Suprapubic skin (tissue), 4 donors: ENCODE measurements around the gene ASIC3. TPM values are rescaled to one million over a fixed set of nuclear protein-coding genes. Genes with fewer than 3 reads are reported as not detected.

ENCODE experiments used
- DNase-seq, 2 donors: peaks; one replicate each; pipeline ENCODE4 v3.0.0-alpha.2; 2019; ENCODE audit warnings: low spot score in 2 of 2
- H3K27ac ChIP-seq: fragments of 200-600 bp; sonication (generic); one replicate; pipeline ENCODE4 v1.5.1; 2019
- H3K27me3 ChIP-seq: fragments of 200-600 bp; sonication (generic); one replicate; pipeline ENCODE4 v1.5.1; 2019
- H3K36me3 ChIP-seq: fragments of 200-600 bp; sonication (generic); one replicate; pipeline ENCODE4 v1.5.1; 2019
- H3K4me1 ChIP-seq: fragments of 200-600 bp; sonication (generic); one replicate; pipeline ENCODE4 v1.5.1; 2019
- H3K4me3 ChIP-seq: fragments of 200-600 bp; sonication (generic); one replicate; pipeline ENCODE4 v1.5.1; 2019; ENCODE audit warnings: mild to moderate bottlenecking
- H3K9me3 ChIP-seq: fragments of 200-600 bp; sonication (generic); one replicate; pipeline ENCODE4 v1.5.1; 2019
- EP300 ChIP-seq: sonication (generic); formaldehyde crosslinking; IDR thresholded peaks from one replicate; pipeline ENCODE4 v1.6.1; 2017; ENCODE audit warnings: antibody characterized with exemption
- POLR2A ChIP-seq, 2 donors: fragments of 450-650 bp; IDR thresholded peaks; one replicate each; pipeline ENCODE4 v1.6.1; 2017; ENCODE audit warnings: antibody characterized with exemption in 2 of 2, mild to moderate bottlenecking in 2 of 2, moderate library complexity in 2 of 2
- POLR2AphosphoS5 ChIP-seq, 3 donors: sonication (generic); formaldehyde crosslinking; IDR thresholded peaks; one replicate each; pipeline ENCODE4 v1.6.1; 2017; ENCODE audit warnings: antibody characterized with exemption in 3 of 3
- WGBS: methylation state at CpG from one replicate; pipeline ENCODE4 v1.1.5; 2018; 5-methylcytosine and 5-hydroxymethylcytosine counted together
- total RNA-seq, 4 donors: library from RNA; depleted of rRNA; stranded (reverse); fragments of >200 nt; gene quantifications; one replicate each; pipeline ENCODE4 v1.1.0, GENCODE V29; 2016
- TF ChIP-seq, protein P1 (sequence below), 2 donors: fragments of 200-600 bp in 1 of 2; fragments of 450-650 bp in 1 of 2; sonication (generic) in 1 of 2; IDR thresholded peaks; one replicate each; pipeline ENCODE4 v1.5.1; 2016 to 2019; ENCODE audit warnings: antibody characterized with exemption in 2 of 2, mild to moderate bottlenecking in 1 of 2, moderate library complexity in 1 of 2

Gene ASIC3
- 1 to 10 TPM; 2.6 to 8.7 (median 4.1) TPM for total RNA-seq

GRCh38 chr7:151047976-151048815 is at the start of gene ASIC3:
Gene ASIC3, plus strand, starts transcription at chr7:151048531. Its CDS starts 355 bp downstream, at chr7:151048886.
- DNase-seq: no peak
- TF ChIP-seq POLR2A (IDR thresholded peaks at IDR 0.05) (no peak), EP300 (no peak), POLR2AphosphoS5 (IDR thresholded peaks at IDR 0.05) (no peak)
- TF ChIP-seq, protein P1, sequence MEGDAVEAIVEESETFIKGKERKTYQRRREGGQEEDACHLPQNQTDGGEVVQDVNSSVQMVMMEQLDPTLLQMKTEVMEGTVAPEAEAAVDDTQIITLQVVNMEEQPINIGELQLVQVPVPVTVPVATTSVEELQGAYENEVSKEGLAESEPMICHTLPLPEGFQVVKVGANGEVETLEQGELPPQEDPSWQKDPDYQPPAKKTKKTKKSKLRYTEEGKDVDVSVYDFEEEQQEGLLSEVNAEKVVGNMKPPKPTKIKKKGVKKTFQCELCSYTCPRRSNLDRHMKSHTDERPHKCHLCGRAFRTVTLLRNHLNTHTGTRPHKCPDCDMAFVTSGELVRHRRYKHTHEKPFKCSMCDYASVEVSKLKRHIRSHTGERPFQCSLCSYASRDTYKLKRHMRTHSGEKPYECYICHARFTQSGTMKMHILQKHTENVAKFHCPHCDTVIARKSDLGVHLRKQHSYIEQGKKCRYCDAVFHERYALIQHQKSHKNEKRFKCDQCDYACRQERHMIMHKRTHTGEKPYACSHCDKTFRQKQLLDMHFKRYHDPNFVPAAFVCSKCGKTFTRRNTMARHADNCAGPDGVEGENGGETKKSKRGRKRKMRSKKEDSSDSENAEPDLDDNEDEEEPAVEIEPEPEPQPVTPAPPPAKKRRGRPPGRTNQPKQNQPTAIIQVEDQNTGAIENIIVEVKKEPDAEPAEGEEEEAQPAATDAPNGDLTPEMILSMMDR (IDR thresholded peaks at IDR 0.05): no peak
- WGBS: 70% methylated on average over 16 of the region's 22 CpGs
- Histone ChIP-seq H3K27ac (no peak within 1 kb of the TSS), H3K4me1 (peaks cover 18% of the 10 kb centered on the region), H3K9me3 (no peaks in the 10 kb centered on the region), H3K27me3 (peaks cover 9% of the 10 kb centered on the region), H3K36me3 (peaks cover 24% of the 10 kb centered on the region), H3K4me3 (no peak within 1 kb of the TSS)

DNA sequence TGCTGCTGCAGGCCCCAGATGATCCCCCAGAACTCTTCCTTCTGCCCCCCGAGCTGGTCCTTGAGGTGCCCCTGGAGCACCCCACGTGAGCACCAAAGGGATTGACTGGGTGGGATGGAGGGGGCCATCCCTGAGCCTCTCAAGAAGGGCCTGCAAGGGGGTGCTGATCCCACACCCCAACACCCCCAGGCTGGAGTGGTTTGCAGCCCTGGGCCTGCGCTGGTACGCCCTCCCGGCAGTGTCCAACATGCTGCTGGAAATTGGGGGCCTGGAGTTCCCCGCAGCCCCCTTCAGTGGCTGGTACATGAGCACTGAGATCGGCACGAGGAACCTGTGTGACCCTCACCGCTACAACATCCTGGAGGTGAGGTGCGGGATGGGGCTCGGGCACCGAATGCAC is 49.3 kb upstream of the ASIC3 start:
- Histone ChIP-seq H3K4me3 (no peak overlapping the region), H3K36me3 (no peaks in the 10 kb centered on the region), H3K27me3 (peaks cover 4% of the 10 kb centered on the region), H3K27ac (no peak overlapping the region), H3K9me3 (no peaks in the 10 kb centered on the region), H3K4me1 (peaks cover 9% of the 10 kb centered on the region)
- 93% methylated on average over 6 of the region's 12 CpGs for WGBS
- no peak for DNase-seq
- TF ChIP-seq POLR2AphosphoS5 (IDR thresholded peaks at IDR 0.05): no peak

DNA sequence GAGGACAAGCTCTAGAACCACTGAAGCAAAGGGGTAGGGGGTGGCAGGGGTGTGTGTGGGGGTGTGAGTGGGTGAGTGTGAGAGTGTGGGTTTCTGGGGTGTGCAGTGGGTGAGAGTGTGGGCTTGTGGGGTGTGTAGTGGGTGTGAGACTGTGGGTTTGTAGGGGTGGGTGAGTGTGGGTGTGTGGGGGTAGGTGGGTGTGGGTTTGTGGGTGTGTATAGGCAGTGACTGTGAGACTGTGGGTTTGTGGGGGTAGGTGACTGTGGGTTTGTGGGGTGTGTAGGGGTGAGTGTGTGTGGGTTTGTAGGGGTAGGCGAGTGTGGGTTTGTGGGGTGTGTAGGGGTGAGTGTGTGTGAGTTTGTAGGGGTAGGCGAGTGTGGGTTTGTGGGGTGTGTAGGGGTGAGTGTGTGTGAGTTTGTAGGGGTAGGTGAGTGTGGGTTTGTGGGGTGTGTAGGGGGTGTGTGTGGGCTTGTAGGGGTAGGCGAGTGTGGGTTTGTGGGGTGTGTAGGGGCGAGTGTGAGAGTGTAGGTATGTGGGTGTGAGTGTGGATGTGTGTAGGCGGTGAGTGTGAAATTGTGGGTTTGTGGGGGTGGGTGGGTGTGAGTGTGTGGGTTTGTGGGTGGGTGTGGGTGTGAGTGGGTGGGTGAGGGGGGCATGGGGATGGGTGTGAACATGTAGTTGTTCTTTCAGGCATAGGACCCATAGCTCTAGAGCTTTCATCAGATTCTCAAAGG is 48.7 kb upstream of the ASIC3 start:
- DNase-seq: no peak
- Histone ChIP-seq H3K4me3 (no peak overlapping the region), H3K27me3 (peaks cover 4% of the 10 kb centered on the region), H3K27ac (no peak overlapping the region), H3K4me1 (peaks cover 9% of the 10 kb centered on the region), H3K36me3 (no peaks in the 10 kb centered on the region), H3K9me3 (no peaks in the 10 kb centered on the region)
- WGBS: 88% methylated on average over 5 of the region's 5 CpGs
- TF ChIP-seq EP300 (no peak), POLR2AphosphoS5 (IDR thresholded peaks at IDR 0.05) (no peak), POLR2A (IDR thresholded peaks at IDR 0.05) (no peak)
- TF ChIP-seq, protein P1 (IDR thresholded peaks at IDR 0.05): no peak

- H3K27me3 ChIP-seq: peaks cover 4% of the 10 kb centered on the region
- 79% methylated on average over 11 of the region's 13 CpGs for WGBS
- peaks cover 9% of the 10 kb centered on the region for H3K4me1 ChIP-seq
- H3K4me3 ChIP-seq: no peak overlapping the region
- H3K9me3 ChIP-seq: no peaks in the 10 kb centered on the region
- H3K36me3 ChIP-seq: no peaks in the 10 kb centered on the region
- TF ChIP-seq, protein P1 (IDR thresholded peaks at IDR 0.05): no peak
- no peak for TF ChIP-seq POLR2AphosphoS5 (IDR thresholded peaks at IDR 0.05)
- TF ChIP-seq POLR2A (IDR thresholded peaks at IDR 0.05): no peak
- no peak for TF ChIP-seq EP300
- DNase-seq: no peak
- H3K27ac ChIP-seq: no peak overlapping the region
Observed at GRCh38 chr7:151000897-151001495, 47.3 kb upstream of the ASIC3 start.

DNA sequence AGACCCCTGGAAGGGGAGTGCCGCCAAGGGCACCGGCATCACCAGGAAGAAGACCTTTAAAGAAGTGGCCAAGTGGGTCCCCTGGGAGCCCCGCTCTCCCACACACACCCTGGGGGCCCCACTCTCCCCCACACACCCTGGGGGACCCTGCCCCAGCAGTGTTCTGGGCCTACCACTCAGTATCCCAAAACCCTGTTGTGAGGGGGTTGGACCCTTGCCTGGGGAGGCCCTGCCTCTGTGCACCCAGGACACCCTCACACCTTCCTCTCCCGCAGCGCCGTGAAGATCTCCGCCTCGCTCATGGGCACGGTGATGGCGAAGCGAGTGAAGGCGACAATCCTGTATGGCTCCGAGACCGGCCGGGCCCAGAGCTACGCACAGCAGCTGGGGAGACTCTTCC is 46.8 kb upstream of the ASIC3 start:
- no peak for DNase-seq
- H3K9me3 ChIP-seq: no peaks in the 10 kb centered on the region
- peaks cover 4% of the 10 kb centered on the region for H3K4me1 ChIP-seq
- H3K36me3 ChIP-seq: no peaks in the 10 kb centered on the region
- WGBS: 92% methylated on average over 3 of the region's 16 CpGs
- TF ChIP-seq EP300: no peak
- TF ChIP-seq, protein P1 (IDR thresholded peaks at IDR 0.05): no peak
- TF ChIP-seq POLR2A (IDR thresholded peaks at IDR 0.05): no peak
- TF ChIP-seq POLR2AphosphoS5 (IDR thresholded peaks at IDR 0.05): no peak
- peaks cover 4% of the 10 kb centered on the region for H3K27me3 ChIP-seq
- H3K4me3 ChIP-seq: no peak overlapping the region
- H3K27ac ChIP-seq: no peak overlapping the region
